ENCODE data around the gene ALK.

- TF ChIP-seq REST (IDR thresholded peaks at IDR 0.05; ENCODE audit: low read depth): no peak
- TF ChIP-seq CEBPB (IDR thresholded peaks at IDR 0.05): no peak
- no peak for TF ChIP-seq RAD21 (IDR thresholded peaks at IDR 0.05; ENCODE audit: low read depth)
- no peak for TF ChIP-seq TAF1 (IDR thresholded peaks at IDR 0.05; ENCODE audit: low read depth)
- no peak for TF ChIP-seq EP300 (IDR thresholded peaks at IDR 0.05; ENCODE audit: borderline replicate concordance)
- TF ChIP-seq TCF12 (IDR thresholded peaks at IDR 0.05; ENCODE audit: low read depth): no peak
- TF ChIP-seq YY1 (IDR thresholded peaks at IDR 0.05; ENCODE audit: low read depth): no peak
- no peak for TF ChIP-seq NFIC (IDR thresholded peaks at IDR 0.05)
- no peak for TF ChIP-seq USF1 (IDR thresholded peaks at IDR 0.05)
These were observed 177.9 kb downstream of the ALK start for GRCh38 chr2:29743516-29743915.

Data from Ishikawa (cell line).